LNCaP clone FGC (cell line): ENCODE data around the gene HPS3.
A peak's percentile ranks its signal among the peaks of the same experiment; 100 is the strongest.

Experiments
- DNase-seq: peaks from one replicate; pipeline ENCODE4 v3.0.0-alpha.2; 2011; ENCODE audit warnings: low read depth
- H3K4me3 ChIP-seq: 2 replicates; pipeline ENCODE4 v1.5.1; 2011; ENCODE audit warnings: mild to moderate bottlenecking, low read depth, low read length, control low read depth
- TF ChIP-seq, protein P1 (sequence below): IDR thresholded peaks from 2 replicates; pipeline ENCODE4 v1.5.1; 2012; ENCODE audit warnings: mild to moderate bottlenecking; ENCODE audit not compliant: control insufficient read depth, insufficient read depth; ENCODE audit errors: extremely low read depth

Gene HPS3, protein sequence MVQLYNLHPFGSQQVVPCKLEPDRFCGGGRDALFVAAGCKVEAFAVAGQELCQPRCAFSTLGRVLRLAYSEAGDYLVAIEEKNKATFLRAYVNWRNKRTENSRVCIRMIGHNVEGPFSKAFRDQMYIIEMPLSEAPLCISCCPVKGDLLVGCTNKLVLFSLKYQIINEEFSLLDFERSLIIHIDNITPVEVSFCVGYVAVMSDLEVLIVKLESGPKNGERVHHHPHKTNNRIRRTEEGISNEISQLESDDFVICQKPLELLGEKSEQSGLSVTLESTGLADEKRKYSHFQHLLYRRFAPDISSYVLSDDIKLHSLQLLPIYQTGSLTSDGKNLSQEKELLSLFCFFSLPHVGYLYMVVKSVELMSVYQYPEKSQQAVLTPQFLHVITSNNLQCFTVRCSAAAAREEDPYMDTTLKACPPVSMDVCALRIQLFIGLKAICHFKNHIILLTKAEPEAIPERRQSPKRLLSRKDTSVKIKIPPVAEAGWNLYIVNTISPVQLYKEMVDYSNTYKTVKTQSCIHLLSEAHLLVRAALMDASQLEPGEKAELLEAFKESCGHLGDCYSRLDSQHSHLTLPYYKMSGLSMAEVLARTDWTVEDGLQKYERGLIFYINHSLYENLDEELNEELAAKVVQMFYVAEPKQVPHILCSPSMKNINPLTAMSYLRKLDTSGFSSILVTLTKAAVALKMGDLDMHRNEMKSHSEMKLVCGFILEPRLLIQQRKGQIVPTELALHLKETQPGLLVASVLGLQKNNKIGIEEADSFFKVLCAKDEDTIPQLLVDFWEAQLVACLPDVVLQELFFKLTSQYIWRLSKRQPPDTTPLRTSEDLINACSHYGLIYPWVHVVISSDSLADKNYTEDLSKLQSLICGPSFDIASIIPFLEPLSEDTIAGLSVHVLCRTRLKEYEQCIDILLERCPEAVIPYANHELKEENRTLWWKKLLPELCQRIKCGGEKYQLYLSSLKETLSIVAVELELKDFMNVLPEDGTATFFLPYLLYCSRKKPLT

DNA sequence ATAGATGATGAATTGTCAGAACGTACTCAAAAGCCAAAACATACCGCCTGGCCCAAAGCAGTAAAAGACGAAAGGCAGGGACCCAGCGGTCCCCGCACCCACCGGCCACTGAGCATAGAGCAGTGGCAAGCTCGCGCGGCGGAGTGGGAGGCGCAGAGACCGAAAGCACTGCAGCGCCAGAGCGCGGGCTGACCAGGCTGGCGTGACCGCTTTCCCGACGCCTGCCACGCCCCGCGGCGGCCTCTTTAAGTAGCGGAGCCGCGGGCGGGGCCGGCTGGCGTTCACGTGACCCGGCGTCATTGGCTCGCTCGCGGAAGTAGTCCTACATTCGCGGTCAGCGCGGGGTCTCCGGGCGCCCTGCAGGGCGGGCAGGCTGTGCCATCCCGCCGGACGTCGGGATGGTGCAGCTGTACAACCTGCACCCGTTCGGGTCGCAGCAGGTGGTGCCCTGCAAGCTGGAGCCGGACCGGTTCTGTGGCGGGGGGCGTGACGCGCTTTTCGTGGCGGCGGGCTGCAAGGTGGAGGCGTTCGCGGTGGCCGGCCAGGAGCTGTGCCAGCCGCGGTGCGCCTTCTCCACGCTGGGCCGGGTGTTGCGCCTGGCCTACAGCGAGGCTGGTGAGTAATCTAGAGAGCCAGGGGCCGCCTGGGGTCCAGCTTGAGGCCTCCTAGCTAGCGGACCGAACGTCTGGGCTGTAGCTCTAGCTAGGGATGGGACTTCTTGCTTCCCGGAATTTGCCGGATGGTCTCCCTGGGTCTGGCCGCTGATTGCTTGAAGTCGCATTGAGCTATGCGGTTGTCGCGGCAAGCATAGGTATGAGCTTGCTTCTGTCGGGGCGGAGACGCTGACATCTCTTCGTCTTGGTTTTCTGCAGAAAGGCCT, at the start of gene HPS3:
HPS3 (plus strand) TSS at position 313 of the 880 bp plus-strand sequence; CDS start at position 399, 86 bp downstream.
- TF ChIP-seq, protein P1, sequence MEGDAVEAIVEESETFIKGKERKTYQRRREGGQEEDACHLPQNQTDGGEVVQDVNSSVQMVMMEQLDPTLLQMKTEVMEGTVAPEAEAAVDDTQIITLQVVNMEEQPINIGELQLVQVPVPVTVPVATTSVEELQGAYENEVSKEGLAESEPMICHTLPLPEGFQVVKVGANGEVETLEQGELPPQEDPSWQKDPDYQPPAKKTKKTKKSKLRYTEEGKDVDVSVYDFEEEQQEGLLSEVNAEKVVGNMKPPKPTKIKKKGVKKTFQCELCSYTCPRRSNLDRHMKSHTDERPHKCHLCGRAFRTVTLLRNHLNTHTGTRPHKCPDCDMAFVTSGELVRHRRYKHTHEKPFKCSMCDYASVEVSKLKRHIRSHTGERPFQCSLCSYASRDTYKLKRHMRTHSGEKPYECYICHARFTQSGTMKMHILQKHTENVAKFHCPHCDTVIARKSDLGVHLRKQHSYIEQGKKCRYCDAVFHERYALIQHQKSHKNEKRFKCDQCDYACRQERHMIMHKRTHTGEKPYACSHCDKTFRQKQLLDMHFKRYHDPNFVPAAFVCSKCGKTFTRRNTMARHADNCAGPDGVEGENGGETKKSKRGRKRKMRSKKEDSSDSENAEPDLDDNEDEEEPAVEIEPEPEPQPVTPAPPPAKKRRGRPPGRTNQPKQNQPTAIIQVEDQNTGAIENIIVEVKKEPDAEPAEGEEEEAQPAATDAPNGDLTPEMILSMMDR: no peak
- peak; percentile 62 for DNase-seq
- H3K4me3 ChIP-seq: peak within 1 kb of the TSS; percentile 72

DNA sequence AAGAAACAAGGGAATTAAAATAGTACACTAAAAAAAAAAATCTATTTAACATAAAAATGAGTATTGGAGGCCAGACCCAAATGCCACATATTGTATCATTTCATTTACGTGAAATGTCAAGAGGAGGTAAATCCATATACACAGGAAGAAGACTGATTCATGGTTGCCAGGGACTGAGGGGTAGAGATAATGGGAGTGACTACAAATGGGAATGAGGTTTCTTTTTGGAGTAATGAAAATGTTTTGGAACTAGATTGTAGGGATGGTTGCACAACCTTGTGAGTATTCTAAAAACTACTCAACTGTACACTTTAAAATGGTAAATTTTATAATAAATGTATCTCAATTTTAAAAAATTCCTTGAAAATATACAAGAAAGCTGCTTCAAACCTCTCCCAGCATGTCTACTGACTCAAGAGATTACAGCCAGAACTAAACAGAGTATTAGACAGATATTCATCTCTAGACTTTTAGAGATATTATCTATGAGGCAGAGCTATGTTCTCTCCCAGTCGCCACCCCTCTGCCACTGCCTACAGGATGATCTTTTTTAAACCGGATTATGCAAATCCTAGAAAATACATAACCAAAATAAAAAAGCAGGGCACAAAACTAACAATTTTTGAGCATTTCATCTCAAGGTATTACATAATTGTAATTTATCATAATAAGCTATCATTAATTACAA, 49.3 kb upstream of the HPS3 start:
- TF ChIP-seq, protein P1: no peak
- H3K4me3 ChIP-seq: no peak overlapping the region
- DNase-seq: no peak

DNA sequence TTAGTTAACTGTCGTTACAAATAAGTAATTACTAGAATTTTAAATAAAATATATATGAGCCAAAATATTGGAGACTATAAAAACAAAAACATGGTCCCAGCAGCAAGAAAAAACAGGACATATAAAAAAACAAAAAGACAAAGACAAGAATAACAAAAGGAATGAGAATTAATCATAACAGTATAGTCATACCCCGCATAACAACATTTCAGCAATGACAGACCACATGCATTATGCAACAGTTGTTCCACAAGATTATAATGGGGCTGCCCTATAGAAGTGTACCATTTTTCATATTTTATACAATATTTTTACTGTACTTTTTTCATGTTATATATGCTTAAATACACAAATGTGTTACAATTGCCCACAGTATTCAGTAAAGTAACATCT, 48.7 kb upstream of the HPS3 start:
- no peak for DNase-seq
- no peak overlapping the region for H3K4me3 ChIP-seq
- TF ChIP-seq, protein P1: no peak

DNA sequence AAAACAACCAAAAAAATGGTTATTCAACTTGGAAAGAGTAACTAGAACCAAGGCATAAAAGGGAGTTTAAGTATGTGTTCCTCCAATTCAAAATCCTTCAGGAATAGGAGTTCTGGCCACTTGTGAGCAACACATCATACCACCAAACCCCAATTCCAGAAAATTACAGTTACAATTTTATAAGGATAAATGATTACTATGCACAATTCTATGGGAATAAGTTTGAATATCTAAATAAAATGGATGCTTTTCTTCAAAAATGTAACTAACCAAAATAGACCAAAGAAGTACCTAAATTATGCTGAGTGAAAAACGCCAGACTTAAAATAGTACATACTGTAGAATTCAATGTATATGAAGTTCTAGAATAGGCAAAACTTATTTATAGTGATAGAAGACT, 47.7 kb upstream of the HPS3 start:
- TF ChIP-seq, protein P1: no peak
- no peak for DNase-seq
- H3K4me3 ChIP-seq: no peak overlapping the region

DNA sequence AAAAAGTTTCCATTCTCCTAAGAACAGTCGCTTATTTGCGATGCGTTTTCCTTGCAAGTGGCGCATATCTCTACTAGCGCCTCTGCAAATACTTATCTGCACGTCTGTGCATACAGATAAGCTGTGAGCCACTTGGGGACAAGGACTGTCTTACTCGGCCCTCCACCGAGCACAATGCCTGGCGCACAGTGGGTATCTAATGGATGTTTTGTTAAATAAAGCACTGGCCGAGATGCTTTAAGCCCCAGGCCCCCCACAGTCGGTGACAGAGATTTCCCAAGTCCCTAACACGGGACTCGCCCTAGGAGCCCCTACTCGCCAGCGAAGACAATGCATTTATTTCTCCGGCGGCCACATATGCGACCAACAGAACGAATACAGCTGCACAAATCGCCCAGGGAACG, 43.6 kb upstream of the HPS3 start:
- TF ChIP-seq, protein P1: no peak
- peak; percentile 23 for DNase-seq

More for the DNA sequence above, 43.6 kb upstream of the HPS3 start:
- peak overlapping the region; percentile 79 for H3K4me3 ChIP-seq
